ENCODE data around the gene SLC37A3.

- no peak for TF ChIP-seq CTCF (IDR thresholded peaks at IDR 0.05)
- no peak for TF ChIP-seq POLR2A (IDR thresholded peaks at IDR 0.05)
Observed at GRCh38 chr7:140390034-140390433, 8.3 kb downstream of the SLC37A3 start.
